HG03135 (cell line): Measurements from ENCODE around the gene PRLH.

Experiments
- ATAC-seq: cut with Tn5 transposase; IDR thresholded peaks from one replicate; pipeline ENCODE4 v1.9.1; 2021; ENCODE audit warnings: mild to moderate bottlenecking, moderate library complexity; ENCODE audit not compliant: unreplicated experiment

The PRLH gene, protein sequence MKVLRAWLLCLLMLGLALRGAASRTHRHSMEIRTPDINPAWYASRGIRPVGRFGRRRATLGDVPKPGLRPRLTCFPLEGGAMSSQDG

DNA sequence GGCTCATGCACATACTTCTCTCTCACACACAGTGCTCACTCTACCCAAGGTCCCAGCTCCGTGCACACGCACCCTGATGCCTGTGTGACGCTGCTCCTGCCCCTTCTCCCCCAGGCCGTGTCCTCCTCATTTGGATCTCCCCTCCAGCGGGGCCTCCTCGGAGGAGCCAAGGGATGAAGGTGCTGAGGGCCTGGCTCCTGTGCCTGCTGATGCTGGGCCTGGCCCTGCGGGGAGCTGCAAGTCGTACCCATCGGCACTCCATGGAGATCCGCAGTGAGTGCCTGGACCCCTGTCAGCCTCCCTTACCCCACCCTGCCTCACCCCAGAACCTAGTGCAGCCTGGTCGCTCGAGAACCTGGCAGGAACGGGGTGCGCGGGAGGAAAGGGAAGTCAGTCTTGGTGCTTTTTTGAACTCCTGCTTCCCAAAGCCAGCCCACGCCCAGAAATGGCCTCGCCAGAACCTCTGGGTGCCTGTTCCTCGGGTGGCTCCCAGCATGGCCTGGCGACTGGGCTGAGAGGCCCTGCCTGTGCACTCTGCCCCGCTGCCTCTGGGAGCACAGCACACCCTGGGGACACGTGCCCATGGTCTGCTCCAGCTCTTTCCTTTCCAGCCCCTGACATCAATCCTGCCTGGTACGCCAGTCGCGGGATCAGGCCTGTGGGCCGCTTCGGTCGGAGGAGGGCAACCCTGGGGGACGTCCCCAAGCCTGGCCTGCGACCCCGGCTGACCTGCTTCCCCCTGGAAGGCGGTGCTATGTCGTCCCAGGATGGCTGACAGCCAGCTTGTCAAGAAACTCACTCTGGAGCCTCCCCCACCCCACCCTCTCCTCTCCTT lies at the start of gene PRLH:
TSS of gene PRLH (plus strand) at position 174 of the 835 bp plus-strand sequence. CDS start at position 174, 0 bp downstream.
- ATAC-seq = no peak

GRCh38 chr2:237517163-237517562 lies 49.2 kb upstream of the PRLH start:
- no peak for ATAC-seq

- ATAC-seq = no peak
Measured at GRCh38 chr2:237517990-237518389, 48.4 kb upstream of the PRLH start.

GRCh38 chr2:237519506-237520245 lies 46.7 kb upstream of the PRLH start:
- no peak for ATAC-seq

- no peak for ATAC-seq
Measured at GRCh38 chr2:237520290-237520689, 46.1 kb upstream of the PRLH start.

DNA sequence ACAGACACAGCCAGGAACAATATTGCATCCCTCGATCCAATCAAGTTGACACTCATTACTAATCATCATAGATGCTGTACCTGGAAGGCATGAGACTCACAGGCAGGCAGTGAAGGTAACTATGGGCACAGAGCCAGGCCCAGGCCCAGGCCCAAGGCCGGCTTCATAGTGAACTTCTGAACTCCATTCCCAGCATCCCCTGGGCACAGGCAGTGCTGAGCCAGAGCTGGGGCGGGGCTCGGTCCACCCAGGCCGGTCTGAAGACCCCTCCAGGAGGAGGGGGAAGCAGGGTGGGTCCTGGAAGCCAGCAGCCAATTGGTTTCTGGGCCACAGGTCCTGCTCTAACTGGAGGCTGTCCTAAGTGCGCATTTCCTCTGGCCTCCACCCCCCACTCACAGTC lies 41.7 kb upstream of the PRLH start:
- no peak for ATAC-seq

- no peak for ATAC-seq
Measured at GRCh38 chr2:237525559-237526157, 40.7 kb upstream of the PRLH start.

DNA sequence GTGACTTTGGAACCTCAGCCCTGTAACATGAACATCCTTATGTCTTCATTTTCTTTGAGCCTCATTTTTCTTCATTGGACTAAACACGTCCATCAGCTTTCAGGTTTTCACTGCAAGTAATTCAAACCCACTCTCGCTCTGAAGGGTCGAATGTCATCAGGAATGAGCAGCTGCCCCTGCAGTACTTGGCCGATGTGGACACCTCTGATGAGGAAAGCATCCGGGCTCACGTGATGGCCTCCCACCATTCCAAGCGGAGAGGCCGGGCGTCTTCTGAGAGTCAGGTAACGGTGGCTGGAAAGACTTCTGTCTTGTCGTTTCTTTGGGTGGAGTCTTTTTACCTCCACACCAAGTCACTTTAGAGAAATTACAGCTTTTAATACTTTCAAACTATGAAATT lies 39.1 kb upstream of the PRLH start:
- ATAC-seq = no peak

DNA sequence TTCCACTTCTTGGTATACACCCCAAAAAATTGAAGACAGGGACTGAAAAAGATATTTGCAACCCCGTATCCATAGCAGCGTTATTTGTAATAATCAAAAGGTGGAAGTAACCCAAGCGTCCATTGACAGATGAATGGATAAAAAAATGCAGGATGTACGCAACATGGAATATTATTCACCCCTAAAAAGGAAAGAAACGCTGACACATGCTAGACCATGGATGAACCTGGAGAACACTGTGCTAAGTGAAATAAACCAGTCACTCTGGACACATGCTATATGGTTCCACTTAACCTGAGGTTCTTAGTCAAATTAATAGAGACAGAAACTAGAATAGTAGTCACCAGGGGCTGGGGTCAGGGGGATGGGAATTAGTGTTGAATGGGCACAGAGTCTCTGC lies 38.6 kb upstream of the PRLH start:
- no peak for ATAC-seq

GRCh38 chr2:237529452-237530402 lies 36.6 kb upstream of the PRLH start:
- peak; percentile 70 for ATAC-seq

DNA sequence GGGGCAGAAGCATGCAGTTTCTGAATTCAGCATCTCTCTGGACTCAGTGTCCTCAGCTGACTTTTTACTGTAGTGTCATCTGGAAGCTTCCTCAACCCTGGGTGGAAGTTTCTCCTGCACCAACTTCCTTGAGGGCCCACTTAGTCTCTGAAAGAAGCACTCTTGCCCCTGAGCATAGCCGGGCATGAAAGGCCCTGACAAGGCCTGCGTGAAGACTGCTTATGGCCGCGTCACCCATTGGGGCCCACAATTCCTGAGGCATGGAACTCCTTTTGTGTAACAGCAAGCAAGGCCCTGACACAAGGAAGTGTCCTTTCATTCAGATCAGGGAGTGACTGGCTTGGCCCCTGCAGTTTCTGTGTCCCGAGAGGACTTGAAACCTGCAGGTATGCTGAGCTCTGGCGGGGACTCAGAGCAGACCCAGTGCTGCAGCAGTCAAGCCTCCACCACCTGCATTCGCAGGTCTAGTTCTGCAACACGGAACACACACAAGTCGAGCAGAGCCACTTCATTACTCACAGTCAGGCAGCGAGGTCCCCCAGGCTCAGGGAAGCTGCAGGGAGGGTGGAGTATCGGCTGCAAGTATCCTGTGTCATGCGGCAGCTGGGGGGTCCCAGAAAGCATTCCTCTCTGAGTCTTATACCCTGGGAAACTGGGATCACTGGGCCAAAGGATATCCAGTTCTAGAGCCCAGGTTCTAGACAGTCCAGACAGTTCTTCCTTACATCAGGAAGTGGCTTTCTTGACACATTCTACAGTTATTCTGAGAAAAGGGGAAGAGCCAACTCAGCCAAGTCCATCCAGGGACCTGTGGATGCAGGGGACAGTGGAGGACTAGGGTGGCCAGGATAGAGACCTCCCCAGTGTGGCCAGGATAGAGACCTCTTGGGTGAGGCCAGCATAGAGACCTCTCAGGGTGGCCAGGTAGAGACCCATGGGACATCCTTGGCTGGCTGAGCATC lies 35.6 kb upstream of the PRLH start:
- ATAC-seq = no peak

DNA sequence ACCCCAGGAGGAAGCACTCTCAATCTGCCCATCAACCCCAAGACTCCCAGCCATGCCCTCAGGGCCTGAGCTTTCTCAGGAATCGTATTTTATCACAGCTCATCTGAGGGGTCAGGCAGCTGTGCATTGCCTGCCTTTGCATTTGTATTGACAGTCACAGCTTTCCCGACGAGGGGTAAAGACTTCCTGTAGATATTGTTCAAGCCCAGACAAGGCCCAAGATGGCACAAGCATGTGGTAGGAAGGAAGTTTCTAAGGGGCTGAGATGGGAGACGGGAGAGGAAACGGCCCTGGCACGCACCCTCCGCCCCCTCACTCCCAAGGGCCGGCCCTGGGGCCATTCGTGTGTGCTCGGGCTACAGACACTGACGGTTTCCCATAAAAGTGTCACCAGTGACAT lies 34.2 kb upstream of the PRLH start:
- no peak for ATAC-seq

DNA sequence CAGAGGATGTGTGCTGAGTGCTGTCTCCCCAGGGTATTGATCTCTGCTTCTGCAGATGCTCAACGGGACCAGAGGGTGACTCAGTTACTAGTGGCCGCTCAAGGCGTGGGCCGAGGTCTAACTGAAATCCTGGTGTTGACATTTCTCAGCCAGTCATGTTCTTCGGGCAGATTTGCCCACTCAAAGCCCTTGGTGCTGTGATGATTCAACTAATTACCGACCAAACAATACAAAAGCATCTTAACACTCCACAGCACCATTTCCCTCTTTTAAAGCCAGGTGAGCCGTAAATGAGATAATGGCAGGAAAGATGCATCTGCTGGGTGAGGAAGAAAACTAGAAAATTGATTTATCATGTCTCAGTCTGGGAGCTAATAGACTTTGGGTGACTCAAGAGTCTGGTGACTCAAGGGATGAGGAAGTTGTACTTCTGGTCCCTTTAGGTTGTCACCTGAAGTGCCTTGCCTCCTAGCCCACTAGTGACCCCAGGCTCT lies 32.7 kb upstream of the PRLH start:
- ATAC-seq = no peak

GRCh38 chr2:237534380-237534779 lies 32.0 kb upstream of the PRLH start:
- no peak for ATAC-seq

DNA sequence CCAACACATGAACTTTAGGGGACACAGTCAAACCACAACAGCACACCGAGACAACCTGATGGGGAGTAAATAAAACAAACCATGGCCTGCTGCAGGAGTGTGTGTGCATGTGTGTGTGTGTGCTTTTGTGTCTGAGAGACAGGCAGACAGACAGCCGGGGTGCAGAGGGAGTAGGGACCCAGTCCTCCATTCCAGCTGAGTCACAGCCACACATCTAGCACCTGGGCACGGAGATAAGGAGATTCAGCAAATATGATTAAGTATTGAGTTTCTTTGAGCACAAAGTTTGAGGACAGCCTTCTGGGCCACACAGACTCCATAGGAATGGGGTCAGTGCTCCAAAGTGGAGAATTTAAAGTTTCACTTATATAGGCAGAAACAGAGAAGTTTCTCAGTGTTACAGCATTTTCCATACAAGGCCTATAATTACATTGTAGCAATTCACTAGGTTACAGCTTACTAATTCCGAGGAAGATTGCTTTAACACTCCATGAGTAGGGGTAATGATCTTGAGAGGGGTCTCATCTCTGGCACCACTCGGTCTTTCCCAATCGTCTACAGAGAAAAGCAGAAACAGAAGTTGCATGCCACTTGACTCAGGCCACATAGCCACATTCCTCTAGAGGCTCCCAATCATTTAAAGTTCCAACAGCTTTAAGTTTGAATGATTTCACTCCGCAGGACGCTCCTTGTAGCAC lies 30.8 kb upstream of the PRLH start:
- no peak for ATAC-seq

- ATAC-seq = no peak
Measured at GRCh38 chr2:237536083-237536415, 30.3 kb upstream of the PRLH start.

GRCh38 chr2:237536617-237537016 lies 29.8 kb upstream of the PRLH start:
- ATAC-seq = no peak

DNA sequence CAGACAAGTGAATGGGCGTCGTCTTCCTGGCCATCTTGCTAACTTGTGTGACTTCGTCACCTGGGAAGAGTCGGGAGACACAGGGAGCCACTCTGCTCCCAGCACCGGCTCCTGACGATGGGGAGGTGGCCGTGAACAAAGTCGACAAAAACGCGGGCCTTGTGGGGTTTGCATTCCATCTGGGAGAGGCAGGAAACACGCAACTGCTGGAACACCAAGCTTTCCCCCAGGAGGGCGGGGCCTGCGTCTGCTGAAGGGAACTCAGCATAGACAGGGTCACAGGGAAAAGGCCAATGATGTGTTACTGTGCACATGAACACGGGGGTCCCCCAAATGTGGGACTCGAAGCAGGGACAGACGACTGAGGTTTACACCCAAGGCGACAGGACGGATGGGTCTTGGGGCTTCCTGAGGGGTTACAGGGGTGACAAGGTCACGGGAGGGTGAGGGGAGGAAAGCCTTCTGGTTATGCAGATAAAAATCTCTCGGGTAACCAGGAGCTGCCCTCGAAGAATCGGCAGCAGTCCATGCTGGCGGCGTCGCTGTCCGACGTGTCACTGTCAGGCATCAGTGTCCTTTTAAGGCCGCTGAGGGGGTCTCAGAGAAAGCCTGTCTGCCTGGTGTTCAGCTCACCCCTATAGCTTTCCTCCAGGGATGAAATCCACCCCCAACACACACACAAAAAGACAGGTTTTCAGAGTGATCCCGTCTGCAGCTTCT lies 28.2 kb upstream of the PRLH start:
- ATAC-seq = no peak
